ENCODE measurements around the gene JPH3.
A peak's percentile ranks its signal among the peaks of the same experiment; 100 is the strongest.
"Not testable (repeated sequence)": the region's sequence is repeated elsewhere in the genome, so short reads cannot be mapped to it uniquely, and the experiment has no call there.

Gene JPH3

DNA sequence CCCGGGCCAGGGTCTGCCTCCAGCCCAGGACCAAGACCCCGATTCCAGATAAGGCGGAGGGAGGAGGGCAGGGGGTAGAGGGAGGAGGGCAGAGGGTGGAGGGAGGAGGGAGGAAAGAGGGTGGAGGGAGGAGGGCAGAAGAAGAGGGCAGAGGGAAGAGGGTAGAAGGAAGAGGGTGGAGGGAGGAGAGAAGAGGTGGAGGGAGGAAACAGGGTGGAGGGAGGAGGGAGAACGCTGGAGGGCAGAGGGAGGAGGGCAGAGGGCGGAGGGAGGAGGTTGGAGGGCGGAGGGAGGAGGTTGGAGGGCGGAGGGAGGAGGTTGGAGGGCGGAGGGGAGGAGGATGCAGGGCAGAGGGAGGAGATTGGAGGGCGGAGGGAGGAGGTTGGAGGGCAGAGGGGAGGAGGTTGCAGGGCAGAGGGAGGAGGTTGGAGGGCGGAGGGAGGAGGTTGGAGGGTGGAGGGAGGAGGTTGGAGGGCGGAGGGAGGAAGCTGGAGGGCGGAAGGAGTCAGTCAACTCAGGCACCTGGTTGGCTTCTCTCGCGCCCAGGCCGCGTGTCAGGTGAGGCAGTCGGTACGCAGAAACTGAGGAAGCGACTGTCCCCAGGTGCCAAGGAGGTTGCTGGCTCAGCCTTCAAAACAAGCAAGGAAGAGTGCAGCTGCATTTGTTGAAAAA is 98.2 kb downstream of the JPH3 start:
- DNase-seq, result no peak

DNA sequence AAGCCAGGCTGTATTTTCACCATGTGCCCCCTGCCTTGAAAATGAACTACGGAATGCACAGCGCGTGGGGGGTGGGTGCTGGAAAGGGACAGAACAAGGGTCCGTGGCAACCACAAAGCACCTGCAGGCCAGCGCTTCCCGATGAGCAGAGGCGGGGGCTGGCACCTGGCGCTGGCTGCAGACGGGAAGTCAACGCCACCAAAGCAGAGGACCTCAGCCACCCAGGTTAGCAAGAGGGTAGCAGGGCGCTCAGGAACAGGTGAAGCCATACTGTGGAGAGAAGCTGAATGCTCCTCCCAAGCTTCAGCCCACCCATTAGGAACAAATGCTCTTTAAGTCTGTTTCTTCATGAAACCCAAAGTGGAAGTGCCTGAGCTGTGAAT is 98.8 kb downstream of the JPH3 start:
- no peak for DNase-seq

DNA sequence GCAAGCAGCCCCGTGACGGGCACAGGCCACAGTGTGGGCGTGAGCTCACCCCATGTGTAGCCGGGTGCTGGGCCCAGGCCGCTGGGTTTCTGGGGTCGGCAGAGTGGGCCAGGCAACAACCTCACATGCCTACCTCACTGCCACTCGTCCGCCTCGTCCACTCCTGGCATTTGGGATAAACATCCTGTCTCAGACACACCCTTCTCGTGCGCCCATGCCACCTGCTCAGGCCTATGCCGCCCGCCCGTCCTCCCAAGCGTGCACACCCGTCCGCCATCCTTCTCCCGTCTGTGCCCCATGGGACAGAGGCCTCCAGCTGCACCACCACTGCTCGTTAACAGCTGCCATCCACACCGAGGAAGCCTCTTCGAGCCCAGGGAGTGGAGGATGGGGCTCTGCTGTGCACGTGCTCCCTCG is 99.2 kb downstream of the JPH3 start:
- DNase-seq, result no peak

DNA sequence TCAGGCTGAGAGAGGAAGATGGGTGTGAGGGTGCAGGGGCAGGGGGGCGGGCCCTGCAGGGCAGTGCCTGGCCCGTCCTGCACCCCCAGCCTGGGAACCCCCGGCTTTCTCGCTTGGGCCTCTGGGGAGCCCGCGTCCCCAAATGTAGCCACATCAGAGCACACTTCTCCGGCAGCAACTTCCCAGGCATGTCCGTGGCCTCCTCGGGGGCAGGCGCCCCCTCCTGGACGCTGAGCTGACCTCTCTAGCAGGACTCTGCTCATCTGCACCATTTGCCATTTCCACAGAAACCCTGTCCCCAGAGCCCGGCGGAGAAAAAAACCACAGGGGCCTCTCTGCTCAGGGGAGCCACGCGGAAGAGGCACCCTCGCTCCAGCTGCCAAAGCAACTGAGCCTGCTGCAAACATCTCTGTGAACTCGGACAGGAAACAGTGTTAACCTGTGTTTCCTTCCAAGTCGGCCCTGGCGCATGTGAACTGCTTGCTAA is 100.1 kb downstream of the JPH3 start:
- peak; percentile 67 to 75 for DNase-seq

DNA sequence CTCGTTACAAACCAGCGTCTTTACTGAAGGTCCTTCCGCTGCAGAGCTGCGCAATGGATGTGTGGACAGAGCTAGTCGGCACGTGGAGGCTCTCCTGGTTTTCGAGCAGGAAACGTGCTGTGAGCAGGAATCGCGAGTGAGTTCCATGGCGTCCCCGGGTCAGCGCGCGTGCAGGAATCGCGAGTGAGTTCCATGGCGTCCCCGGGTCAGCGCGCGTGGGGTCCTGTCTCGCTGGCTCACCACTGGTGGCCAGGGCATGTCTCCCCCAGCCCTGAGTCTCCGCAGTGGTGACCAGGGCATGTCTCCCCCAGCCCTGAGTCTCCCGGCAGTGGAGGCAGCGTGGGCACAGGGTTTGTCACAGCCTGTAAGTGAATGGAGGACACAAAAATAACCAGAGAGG is 100.8 kb downstream of the JPH3 start:
- no peak for DNase-seq

DNA sequence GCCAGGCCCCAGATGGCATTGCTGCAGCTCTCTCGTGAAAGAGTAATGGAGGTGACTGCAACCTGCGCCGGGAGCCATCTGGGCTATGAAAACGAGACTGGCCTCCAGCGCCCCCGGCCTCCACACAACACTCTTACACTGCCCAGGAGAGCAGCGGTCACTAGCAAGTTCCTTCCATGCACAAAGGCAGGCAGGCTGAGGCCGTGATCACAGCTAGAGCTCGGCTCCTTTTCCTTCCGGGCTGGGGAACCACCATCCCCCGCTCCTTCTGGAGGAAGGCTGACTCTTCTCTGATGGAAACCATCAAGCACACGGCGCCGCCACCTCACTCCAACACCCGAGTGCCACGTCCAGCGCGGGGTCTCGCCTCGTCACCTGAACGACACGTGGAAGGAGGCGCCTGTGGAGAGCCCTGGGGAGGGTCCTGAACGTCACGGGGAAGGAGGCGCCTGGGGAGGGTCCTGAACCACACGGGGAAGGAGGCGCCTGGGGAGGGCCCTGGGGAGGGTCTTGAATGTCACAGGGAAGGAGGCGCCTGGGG is 101.6 kb downstream of the JPH3 start:
- DNase-seq, result no peak

DNA sequence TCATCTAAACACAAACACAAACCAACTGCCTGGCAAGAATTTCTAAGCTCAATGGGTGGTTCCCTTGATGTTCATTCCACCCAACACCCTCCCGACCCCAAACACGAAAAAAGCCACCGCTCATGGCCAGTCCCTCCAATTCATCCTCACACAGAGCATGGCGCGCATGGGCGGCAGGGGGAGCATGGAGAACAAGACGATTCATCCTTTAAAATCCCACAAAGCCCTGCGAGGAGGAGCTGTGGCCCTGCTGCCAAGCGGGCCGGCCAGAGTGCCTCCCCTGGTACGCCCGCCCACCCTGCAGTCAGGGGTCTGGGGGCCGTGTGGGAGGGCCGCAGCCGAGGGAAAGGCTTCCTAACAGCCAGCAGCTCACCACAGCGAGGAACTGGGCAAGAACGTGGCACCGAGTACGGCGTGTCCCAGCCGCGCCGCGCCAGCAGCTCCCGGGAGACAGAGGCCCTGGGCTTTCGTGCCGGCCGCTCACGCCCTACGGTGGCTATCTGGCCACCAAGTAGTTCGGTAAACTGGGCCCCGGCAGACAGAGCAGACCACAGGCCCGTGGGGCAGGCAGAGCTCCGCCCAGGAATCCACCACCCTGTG is 102.5 kb downstream of the JPH3 start:
- no peak for DNase-seq

DNA sequence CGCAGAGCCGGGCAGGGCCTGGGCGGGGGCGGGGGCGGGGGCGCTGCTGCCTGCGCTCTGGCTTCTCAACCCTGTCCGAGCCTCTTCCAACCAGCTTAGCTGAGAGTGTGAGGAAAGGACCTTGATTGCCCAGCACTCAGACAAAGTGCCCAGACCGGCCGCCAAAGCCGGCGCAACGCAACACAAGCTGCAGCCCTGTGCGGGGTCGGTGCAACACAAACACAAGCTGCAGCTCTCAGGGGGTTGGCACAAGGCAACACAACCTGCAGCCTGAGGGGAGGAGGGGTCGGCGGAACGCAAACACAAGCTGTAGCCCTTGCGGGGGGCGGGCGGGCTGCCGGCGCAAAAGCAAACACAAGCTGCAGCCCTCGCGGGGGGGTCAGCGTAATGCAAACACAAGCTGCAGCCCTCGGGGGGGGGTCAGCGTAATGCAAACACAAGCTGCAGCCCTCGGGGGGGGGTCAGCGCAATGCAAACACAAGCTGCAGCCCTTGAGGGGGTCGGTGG is 103.5 kb downstream of the JPH3 start:
- no peak for DNase-seq

DNA sequence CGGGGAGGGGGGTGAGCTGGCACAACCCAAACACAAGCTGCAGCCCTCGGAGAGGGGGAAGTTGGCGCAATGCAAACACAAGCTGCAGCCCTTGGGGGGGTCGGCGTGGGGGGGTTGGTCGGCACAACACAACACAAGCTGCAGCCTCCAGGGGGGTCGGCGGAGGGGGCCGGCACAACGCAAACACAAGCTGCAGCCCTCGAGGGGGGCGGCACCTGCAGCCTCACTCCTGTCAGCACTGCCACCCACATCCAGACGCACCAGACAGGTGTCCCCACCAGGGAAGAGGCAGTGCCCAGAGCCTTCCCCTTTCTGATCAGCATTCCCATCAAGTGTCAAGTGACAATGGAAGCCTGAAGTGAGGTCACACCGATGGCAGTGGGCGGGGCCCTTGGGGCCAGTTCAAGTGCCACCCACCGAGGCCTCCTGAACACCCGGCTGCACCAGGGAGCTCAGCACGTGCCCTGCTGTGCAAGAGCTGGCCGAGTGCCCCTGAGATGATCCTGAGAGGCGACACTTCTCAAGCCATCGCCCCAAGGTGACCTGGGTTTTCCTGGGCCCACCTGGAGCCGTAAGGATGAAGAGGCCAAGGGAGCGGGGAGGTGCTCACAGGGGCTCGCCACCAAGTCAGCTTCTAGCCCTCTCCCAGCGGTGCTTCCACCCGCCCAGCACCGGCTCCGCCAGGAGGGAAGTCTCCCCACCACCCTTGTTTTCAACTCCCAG is 104.1 kb downstream of the JPH3 start:
- no peak for DNase-seq

DNA sequence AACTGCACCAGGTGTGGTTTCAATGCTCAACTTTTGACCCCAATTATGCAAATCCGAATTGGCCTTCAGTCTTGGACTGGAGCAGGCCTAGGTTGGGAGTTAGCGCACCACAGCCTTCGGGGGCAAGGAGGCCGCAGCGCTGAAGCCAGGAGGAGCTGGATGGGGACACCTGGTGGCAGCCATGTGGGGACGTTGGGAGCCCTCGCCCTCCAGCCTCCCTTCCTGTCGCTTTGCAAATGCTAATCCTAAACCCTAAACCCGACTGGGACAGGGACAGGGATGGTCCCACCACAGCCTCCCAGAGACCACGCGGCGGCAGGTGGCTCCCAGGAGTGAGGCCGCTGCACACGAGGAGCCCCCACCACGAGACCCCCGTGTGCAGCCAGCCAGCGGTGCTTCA is 104.8 kb downstream of the JPH3 start:
- DNase-seq, result no peak

DNA sequence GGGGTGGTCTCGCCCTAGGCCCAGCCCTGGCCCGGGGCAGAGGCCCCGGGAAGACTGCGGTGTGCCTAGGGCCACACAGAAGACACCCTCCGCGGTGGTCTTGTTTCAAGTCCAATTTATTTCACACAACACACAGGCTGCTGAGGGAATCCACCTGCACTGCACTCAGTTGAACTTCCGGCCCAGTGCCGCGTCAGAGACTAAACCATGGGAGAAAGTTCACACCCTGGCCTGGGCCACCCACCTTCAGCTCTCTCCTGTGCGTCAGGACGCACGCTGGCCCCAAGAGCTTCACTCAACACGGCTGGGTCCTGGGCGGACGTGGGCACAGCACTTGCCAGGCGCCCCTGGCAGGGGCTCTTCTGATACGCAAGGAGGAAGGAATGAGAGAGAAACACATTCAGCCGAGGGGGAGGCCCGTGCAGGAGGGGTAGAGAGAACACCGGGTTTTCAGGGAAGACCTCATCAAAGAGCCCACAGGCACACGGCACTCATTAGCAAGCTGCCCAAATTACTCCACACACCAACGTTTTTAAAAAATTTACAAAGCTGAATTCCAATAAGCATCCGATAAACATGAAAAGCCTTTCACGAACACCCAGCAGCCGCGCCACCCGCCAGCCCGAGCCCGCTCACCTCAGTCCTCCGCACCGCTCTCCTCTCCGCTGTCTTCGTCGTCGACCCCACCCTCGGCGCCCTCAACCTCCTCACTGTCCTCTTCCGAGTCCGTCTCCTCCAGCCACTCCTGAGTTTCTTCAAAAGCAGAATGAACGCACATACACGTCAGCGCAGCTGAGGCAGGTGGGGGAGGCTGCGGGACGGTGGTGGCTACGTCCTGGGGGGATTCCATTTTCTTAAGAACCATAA is 105.6 kb downstream of the JPH3 start:
- no peak for DNase-seq

DNA sequence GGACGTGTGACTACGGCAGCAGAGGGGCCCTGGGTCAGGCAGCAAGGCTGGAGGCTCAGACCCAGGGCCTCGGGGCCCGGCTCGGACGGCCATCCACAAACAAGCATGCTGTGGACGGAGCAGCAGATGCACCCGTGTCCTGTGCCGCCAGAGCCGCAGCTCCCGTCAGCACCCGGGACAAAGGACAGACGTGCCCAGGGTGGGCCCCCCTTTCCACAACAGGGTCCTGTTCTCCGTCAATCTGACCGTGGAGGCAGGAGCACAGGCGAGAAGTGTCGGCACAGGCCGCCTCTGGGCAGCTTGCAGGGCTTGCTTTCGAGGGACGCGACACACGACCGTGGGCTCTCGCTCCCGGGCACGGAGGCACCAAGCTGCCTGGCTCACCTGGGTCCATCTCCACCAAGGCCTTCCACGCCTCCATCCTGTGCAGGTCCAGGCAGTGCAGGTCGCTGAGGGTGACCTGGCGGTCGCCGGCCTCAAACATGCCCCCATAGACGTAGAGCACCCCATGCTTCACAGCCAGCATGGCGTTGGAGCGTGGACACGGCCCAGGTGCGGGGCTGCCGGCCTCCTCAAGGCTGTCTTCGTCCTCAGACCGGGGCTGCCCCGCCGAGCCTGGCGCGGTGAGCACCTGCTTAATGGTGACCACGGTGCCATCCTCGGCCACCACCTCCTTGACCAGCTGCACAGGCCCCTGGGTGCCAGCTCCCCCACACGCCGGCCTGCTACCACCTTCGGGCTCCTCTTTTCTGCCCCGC is 106.8 kb downstream of the JPH3 start:
- DNase-seq, result no peak

DNA sequence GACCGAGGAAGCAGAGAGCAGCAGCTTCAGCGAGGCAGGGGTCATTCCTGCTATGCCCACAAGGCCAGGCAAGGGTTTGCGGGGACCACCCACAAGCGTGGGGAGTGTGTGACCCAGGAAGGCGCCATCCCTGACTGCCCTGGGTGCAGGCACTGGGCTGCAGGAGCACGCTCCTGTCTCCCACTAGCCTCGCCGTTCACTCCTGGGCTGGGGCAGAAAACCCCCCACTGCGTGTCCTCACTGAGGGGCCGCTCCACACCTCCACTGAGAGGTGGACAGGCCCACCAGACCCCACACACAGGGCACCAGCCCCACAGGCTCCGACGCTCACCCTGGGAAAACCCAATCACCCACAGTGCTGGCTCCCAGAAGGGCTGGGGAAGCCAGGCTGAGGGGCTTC is 107.4 kb downstream of the JPH3 start:
- no peak for DNase-seq

DNA sequence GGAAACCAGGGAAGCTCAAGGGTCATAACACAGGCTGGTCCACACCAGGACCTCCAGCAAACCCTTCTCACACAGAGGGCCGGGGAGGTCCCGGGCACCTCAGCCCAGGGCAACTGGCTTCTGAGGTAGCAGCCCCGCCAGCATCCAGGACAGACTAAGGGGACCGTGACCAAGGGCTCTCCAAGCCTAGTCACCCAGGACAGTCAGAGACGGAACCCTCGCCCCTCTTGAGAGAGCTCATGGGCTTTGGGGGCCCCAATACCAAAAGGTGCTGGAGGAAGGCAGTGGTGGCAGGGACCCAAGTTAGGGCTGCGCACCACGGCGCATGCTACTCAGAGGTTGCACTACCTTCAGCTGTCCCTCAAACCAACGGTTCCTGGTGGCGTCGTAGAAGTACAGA is 108.6 kb downstream of the JPH3 start:
- no peak for DNase-seq

DNA sequence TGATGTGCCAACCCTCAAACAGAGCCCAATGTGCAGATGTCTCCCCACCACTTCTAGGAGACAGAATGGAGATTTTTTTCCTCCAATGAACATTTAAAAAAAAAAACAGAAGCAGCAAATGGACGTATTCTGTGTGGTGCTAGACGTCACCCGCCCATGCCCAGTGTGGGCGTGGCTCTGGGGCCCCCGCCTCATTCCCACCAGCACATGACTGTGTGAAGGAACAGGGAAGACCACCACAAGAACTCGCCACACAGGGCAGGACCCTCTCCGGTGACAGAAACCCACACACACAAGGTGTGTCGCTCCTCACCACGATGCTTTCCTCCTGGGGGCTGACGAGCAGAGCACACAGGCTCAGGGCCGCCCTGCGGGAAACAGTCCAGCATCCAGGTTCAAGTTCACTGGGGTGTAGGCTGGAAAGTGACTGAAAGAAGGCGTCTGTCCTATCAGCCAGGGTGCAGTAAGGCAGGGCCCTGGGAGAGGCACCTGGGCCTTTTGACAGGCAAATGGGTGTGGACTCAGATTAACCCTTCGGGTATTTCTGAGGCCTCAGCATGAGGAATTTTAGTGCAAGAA is 110.0 kb downstream of the JPH3 start:
- no peak for DNase-seq

DNA sequence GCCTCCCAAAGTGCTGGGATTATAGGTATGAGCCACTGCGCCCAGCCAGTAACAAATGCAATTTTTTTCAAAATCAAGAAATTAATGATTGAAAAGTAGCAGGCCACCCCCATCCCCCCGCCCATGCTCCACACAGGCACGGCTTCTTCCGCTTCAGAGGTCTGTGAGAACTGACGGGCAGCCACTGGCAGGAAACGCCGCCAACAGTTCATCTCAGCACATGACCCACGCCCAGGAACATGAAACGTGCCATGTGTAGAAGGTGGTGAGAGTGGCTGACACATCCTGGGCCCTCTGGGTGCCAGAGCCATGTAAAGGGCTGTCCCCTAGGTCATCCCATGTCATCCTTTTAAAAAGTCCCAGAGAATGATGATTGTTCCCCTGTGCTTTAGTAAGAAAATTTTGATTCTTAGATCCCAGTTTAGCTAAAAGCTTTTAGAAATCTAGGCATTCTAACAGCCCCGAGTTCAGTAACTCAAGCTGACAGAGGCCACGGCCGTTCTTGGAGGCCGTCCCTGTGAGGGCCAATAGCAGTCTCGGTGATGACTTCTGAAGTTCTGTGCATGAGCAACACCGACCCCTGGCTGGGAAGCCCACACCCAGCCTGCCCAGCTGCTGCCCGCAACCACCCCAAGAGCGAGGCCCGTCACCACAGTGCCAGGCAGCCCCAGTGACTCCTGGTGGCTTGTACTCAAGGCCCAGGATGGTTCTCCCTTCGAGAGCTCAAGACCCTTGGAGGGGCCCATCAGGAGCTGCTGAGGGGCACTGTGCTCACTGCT is 111.3 kb downstream of the JPH3 start:
- peak; percentile 64 to 70 for DNase-seq

DNA sequence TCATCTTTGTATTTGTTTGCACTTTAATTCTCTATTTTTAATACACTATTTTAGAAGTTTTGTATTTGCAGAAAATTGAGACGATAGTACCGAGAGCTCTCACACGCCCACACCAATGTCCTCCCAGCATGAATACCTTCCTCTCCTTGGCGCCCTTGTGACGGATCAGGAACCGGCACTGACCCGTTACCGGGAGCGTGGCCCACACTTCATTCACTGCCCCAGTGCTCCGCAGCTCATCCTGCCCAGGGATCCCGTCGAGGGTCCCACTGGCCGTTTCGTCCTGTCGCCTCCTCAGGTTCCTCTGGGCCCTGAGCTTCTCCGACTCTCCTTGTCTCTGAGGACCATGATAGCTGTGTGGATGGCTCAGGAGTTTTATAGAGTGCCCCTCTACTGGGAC is 112.9 kb downstream of the JPH3 start:
- no peak for DNase-seq

DNA sequence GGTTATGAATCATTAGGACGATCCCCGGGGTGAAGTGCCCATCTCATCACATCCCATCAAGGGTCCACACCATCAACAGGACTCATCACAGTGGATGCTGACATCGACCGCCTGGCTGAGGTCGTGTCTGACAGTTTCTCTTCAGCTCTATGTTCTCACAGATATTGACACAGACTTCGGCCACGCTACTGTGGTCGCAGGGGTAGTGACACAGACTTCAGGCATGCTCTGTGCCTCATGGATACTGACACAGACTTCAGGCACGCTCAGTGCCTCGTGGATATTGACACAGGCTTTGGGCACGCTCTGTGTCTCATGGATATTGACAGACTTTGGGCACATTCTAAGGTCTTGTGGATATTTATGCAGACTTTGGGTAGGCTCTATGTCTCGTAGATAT is 113.3 kb downstream of the JPH3 start:
- no peak for DNase-seq

DNA sequence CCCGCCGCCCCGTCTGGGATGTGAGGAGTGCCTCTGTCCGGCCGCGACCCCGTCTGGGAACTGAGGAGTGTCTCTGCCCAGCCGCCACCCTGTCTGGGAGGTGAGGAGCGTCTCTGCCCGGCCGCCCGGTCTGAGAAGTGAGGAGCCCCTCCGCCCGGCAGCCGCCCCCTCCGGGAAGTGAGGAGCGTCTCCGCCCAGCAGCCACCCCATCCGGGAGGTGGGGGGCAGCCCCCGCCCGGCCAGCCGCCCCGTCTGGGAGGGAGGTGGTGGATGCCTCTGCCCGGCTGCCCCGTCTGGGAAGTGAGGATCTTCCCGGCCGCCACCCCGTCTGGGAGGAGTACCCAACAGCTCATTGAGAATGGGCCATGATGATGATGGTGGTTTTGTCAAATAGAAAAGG is 116.5 kb downstream of the JPH3 start:
- not testable (repeated sequence) for DNase-seq

DNA sequence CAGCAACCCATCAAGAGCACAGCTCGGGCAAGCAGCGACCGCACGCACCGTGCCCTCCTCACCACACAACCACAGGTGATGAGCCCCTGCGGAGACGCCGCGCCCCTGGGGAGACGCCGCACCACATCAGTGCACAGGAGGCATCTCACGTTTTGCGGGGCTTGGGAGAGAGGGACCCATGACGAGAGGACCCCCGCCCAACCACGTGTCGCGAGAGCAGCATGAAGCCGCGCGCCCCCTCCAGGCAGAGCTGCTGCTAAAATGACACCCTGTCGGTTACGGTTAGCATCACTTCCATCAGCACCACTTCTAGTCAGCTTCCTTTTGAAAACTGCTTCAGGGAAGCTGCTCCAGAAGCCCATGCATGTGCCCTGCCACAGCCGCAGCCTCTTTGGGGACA is 118.1 kb downstream of the JPH3 start:
- DNase-seq, result no peak

Data from activated T-cell treated with anti-CD3 and anti-CD28 coated beads, Interleukin-2, amount 50 U/mL, for 48 hours (primary cell).